GM19099 (cell line): ENCODE results near the gene GJB3.

Experiments used
- POLR2A ChIP-seq: IDR thresholded peaks from 3 replicates; pipeline ENCODE4 v1.6.1; 2011; ENCODE audit warnings: low read depth; ENCODE audit not compliant: insufficient read length; ENCODE audit errors: extremely low read depth

The GJB3 gene

GRCh38 chr1:34825455-34826091 lies 44.6 kb downstream of the GJB3 start:
- TF ChIP-seq POLR2A: no peak

GRCh38 chr1:34827341-34827941 lies 46.4 kb downstream of the GJB3 start:
- no peak for TF ChIP-seq POLR2A

DNA sequence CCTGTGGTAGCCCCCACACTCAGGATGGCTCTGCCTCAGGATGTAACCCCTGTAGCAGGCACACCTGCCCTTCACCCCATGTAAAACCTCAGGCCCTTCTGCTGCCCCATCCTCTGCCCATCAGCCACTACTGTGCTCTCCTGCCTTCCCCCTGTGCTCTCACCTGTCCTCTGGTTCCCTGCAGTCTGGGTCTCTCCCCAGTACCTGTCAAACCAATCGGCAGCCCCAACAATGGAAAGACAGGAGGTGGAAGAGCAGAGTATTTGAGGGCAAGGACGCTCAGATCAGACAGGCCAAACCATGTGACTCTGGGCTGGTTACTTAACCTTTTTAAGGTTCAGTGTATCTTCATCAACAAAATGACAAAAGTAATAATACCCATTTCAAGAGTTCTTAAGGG lies 47.6 kb downstream of the GJB3 start:
- TF ChIP-seq POLR2A: no peak

DNA sequence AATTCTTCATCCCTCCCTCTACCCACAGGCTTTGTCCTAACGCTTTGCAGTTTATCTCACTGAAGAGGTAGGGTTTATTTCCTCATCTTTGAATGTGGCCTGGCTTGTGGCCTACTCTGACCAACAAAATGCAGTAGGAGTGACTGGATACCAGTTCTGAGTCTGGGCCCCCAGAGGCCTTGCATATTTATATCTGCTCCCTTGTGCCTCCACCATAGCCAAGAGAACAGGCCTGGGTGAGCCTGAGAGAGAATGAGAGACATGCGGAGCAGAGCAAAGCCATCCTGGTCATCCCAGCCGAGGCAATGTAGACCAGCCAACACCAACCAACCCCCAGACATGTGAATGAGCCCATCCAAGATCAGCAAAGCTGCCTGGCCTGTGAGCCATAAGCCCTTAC lies 48.2 kb downstream of the GJB3 start:
- no peak for TF ChIP-seq POLR2A

DNA sequence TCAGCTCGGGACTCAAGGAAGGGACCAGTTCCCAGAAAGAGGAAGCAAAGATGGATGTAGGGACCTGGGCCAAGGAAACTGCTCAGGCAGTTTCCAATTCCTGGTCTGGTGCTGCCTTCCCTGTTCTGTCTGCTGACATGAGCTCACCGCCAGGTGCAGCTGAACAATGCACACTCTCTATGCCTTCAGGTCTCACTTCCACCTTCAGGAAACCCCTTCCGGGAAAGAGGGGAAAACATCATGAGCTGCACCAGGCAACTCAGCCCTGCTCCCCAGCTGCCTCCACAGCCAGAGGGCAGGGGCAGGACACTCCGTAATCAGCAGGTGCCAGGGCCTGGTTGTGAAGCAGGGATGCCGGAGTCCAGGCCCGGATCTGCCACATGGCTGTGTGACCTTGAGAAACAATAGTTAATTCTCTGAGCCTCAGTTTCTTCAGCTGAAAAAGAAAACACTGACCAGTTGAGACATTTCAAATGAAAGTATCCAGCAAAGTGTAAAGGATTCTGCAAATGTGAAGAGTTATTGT lies 50.8 kb downstream of the GJB3 start:
- no peak for TF ChIP-seq POLR2A

DNA sequence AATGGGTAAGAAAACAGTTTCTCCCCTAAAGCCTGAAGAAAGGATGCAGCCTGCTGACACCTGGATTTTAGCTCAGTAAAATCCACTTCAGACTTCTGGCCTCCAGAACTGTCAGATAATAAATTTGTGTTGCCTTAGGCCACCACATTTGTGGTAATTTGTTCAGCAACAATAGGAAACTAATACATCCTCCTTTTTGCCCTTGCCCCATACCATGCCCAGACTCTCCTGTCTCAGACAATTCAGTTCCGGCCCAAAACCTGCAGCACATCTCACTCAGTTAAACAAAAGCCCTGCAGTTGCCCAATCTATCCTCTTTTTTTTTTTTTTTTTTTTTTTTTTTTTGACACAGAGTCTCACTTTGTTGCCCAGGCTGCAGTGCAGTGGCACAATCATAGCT lies 52.7 kb downstream of the GJB3 start:
- no peak for TF ChIP-seq POLR2A
